RWPE2 (cell line): ENCODE data around the gene B4GALT6.

Source experiments
- ATAC-seq: fragments of 200-7000 bp; cut with Tn5 transposase; 3 replicates; pipeline ENCODE4 v1.9.1; 2021; ENCODE audit warnings: low read depth
- DNase-seq: peaks from one replicate; pipeline ENCODE4 v3.0.0-alpha.2; 2020; ENCODE audit warnings: low spot score
- H3K27ac ChIP-seq: fragments of 450-650 bp; 2 replicates; pipeline ENCODE4 v1.5.1; 2017; ENCODE audit warnings: mild to moderate bottlenecking; ENCODE audit not compliant: poor library complexity, severe bottlenecking
- H3K27me3 ChIP-seq: fragments of 250-450 bp; sonication (Bioruptor Pico); 2 replicates; pipeline ENCODE4 v1.5.1; 2021; ENCODE audit warnings: mild to moderate bottlenecking, moderate library complexity; ENCODE audit not compliant: insufficient read depth, poor library complexity, severe bottlenecking
- H3K36me3 ChIP-seq: fragments of 250-450 bp; sonication (Bioruptor Pico); 2 replicates; pipeline ENCODE4 v1.5.1; 2020; ENCODE audit warnings: low read depth, mild to moderate bottlenecking, moderate library complexity
- H3K4me1 ChIP-seq: fragments of 250-450 bp; sonication (Bioruptor Pico); 2 replicates; pipeline ENCODE4 v1.5.1; 2021; ENCODE audit warnings: mild to moderate bottlenecking, moderate library complexity; ENCODE audit not compliant: insufficient read depth, poor library complexity, severe bottlenecking
- H3K4me3 ChIP-seq: fragments of 250-450 bp; sonication (Bioruptor Pico); 2 replicates; pipeline ENCODE4 v1.5.1; 2021; ENCODE audit warnings: mild to moderate bottlenecking, moderate library complexity; ENCODE audit not compliant: severe bottlenecking
- H3K9me3 ChIP-seq: fragments of 250-450 bp; sonication (Bioruptor Pico); 2 replicates; pipeline ENCODE4 v1.5.1; 2021; ENCODE audit warnings: mild to moderate bottlenecking, moderate library complexity; ENCODE audit not compliant: severe bottlenecking
- CTCF ChIP-seq: fragments of 450-650 bp; IDR thresholded peaks from one replicate; pipeline ENCODE4 v1.5.1; 2017; ENCODE audit warnings: mild to moderate bottlenecking, moderate library complexity; ENCODE audit not compliant: poor library complexity, severe bottlenecking

The B4GALT6 gene

GRCh38 chr18:31617031-31617717 lies 67.2 kb downstream of the B4GALT6 start:
- no peak overlapping the region for H3K4me3 ChIP-seq
- no peak overlapping the region for H3K27ac ChIP-seq
- DNase-seq: no peak
- no peak for TF ChIP-seq CTCF
- no peak for ATAC-seq
- no peaks in the 10 kb centered on the region for H3K9me3 ChIP-seq
- H3K27me3 ChIP-seq: no peaks in the 10 kb centered on the region
- H3K36me3 ChIP-seq: no peaks in the 10 kb centered on the region
- H3K4me1 ChIP-seq: peaks cover 10% of the 10 kb centered on the region

- DNase-seq (no peak), ATAC-seq (no peak)
- no peak overlapping the region for H3K4me3 ChIP-seq
- peaks cover 10% of the 10 kb centered on the region for H3K4me1 ChIP-seq
- H3K36me3 ChIP-seq: no peaks in the 10 kb centered on the region
- no peak for TF ChIP-seq CTCF
- H3K27me3 ChIP-seq: no peaks in the 10 kb centered on the region
- H3K9me3 ChIP-seq: no peaks in the 10 kb centered on the region
- no peak overlapping the region for H3K27ac ChIP-seq
Measured at GRCh38 chr18:31616586-31616985, 67.8 kb downstream of the B4GALT6 start.

DNA sequence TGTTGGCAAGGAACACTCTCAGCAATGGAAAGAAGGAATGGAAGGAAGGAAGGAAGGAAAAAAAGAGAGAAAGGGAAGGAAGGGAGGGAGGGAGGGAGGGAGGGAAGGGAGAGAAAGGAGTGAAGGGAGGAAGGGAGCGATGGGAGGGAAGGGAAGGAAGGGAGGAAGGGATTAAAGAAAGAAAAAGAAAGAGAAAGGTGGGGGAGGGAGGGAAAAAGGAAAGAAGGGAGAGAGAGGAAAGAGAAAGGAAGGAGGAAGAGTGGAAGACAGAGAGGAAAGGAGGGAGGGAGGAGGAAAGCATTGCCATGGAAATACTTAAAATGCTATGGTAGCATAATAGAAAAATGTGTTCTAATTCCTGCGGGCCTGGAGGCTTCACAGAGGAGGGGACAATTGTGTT lies 70.3 kb downstream of the B4GALT6 start:
- no peaks in the 10 kb centered on the region for H3K9me3 ChIP-seq
- ATAC-seq (no peak), DNase-seq (no peak)
- no peak for TF ChIP-seq CTCF
- no peaks in the 10 kb centered on the region for H3K27me3 ChIP-seq
- no peak overlapping the region for H3K27ac ChIP-seq
- H3K4me1 ChIP-seq: peaks cover 2% of the 10 kb centered on the region
- no peaks in the 10 kb centered on the region for H3K36me3 ChIP-seq
- no peak overlapping the region for H3K4me3 ChIP-seq

DNA sequence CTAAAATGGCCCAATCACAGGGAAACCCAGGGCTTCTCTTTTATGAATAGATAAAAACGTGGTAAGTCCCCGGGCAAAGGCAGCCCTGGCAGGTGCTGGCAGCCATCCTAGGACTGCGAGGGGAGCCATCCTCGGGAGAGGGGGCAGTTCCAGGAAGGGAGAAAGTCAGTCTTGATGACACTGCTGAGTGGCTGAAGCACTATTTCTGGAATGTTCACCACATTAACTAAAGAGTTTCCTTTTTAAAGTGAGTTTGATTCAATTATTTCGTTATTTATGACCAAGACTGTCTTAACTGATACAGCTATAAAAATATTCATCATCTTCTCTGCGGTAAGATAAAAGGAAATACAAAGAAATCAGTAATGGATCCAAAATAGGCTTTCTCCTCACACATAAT lies 72.3 kb downstream of the B4GALT6 start:
- no peaks in the 10 kb centered on the region for H3K36me3 ChIP-seq
- H3K4me3 ChIP-seq: no peak overlapping the region
- no peaks in the 10 kb centered on the region for H3K27me3 ChIP-seq
- no peak for TF ChIP-seq CTCF
- ATAC-seq (no peak), DNase-seq (no peak)
- no peaks in the 10 kb centered on the region for H3K9me3 ChIP-seq
- no peak overlapping the region for H3K27ac ChIP-seq
- no peaks in the 10 kb centered on the region for H3K4me1 ChIP-seq

DNA sequence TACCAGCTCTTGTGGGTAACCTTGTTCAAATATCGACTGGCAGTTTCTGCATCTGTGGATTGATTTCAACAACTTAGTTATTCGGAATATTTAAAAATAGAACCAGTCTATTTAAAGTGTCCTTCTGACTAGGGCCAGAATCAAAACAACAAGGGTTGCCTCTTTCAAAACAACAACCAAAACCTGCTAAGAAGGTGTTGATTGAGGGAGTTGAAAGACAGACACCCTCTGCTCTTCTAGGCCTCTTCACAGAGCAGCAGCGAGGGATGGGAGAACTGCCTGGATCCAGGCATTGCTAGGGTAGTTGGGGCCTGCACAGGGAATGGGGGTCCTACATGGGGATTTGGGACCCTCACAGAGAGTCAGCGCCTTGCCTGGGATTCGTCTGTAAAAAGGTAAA lies 72.9 kb downstream of the B4GALT6 start:
- H3K27ac ChIP-seq: no peak overlapping the region
- no peak for ATAC-seq
- H3K4me1 ChIP-seq: no peaks in the 10 kb centered on the region

More for the DNA sequence above, 72.9 kb downstream of the B4GALT6 start:
- DNase-seq: no peak
- H3K4me3 ChIP-seq: no peak overlapping the region
- no peaks in the 10 kb centered on the region for H3K36me3 ChIP-seq
- H3K9me3 ChIP-seq: no peaks in the 10 kb centered on the region
- H3K27me3 ChIP-seq: no peaks in the 10 kb centered on the region
- TF ChIP-seq CTCF: no peak
